Suprapubic skin (tissue), 4 donors: ENCODE results near the gene GSG1L. TPM values are rescaled to one million over a fixed set of nuclear protein-coding genes. Genes with fewer than 3 reads are reported as not detected.
A peak's percentile ranks its signal among the peaks of the same experiment; 100 is the strongest.

ENCODE experiments used
- DNase-seq, 2 donors: peaks; one replicate each; pipeline ENCODE4 v3.0.0-alpha.2; 2019; ENCODE audit warnings: low spot score in 2 of 2
- H3K27ac ChIP-seq: fragments of 200-600 bp; sonication (generic); one replicate; pipeline ENCODE4 v1.5.1; 2019
- H3K27me3 ChIP-seq: fragments of 200-600 bp; sonication (generic); one replicate; pipeline ENCODE4 v1.5.1; 2019
- H3K36me3 ChIP-seq: fragments of 200-600 bp; sonication (generic); one replicate; pipeline ENCODE4 v1.5.1; 2019
- H3K4me1 ChIP-seq: fragments of 200-600 bp; sonication (generic); one replicate; pipeline ENCODE4 v1.5.1; 2019
- H3K4me3 ChIP-seq: fragments of 200-600 bp; sonication (generic); one replicate; pipeline ENCODE4 v1.5.1; 2019; ENCODE audit warnings: mild to moderate bottlenecking
- H3K9me3 ChIP-seq: fragments of 200-600 bp; sonication (generic); one replicate; pipeline ENCODE4 v1.5.1; 2019
- EP300 ChIP-seq: sonication (generic); formaldehyde crosslinking; IDR thresholded peaks from one replicate; pipeline ENCODE4 v1.6.1; 2017; ENCODE audit warnings: antibody characterized with exemption
- POLR2A ChIP-seq, 2 donors: fragments of 450-650 bp; IDR thresholded peaks; one replicate each; pipeline ENCODE4 v1.6.1; 2017; ENCODE audit warnings: antibody characterized with exemption in 2 of 2, mild to moderate bottlenecking in 2 of 2, moderate library complexity in 2 of 2
- POLR2AphosphoS5 ChIP-seq, 3 donors: sonication (generic); formaldehyde crosslinking; IDR thresholded peaks; one replicate each; pipeline ENCODE4 v1.6.1; 2017; ENCODE audit warnings: antibody characterized with exemption in 3 of 3
- WGBS: methylation state at CpG from one replicate; pipeline ENCODE4 v1.1.5; 2018; 5-methylcytosine and 5-hydroxymethylcytosine counted together
- total RNA-seq, 4 donors: library from RNA; depleted of rRNA; stranded (reverse); fragments of >200 nt; gene quantifications; one replicate each; pipeline ENCODE4 v1.1.0, GENCODE V29; 2016
- TF ChIP-seq, protein P1 (sequence below), 2 donors: fragments of 200-600 bp in 1 of 2; fragments of 450-650 bp in 1 of 2; sonication (generic) in 1 of 2; IDR thresholded peaks; one replicate each; pipeline ENCODE4 v1.5.1; 2016 to 2019; ENCODE audit warnings: antibody characterized with exemption in 2 of 2, mild to moderate bottlenecking in 1 of 2, moderate library complexity in 1 of 2

The GSG1L gene
- total RNA-seq, 4 donors from 2014 or later = 0.64 to 1.7 TPM; not detected in 2

DNA sequence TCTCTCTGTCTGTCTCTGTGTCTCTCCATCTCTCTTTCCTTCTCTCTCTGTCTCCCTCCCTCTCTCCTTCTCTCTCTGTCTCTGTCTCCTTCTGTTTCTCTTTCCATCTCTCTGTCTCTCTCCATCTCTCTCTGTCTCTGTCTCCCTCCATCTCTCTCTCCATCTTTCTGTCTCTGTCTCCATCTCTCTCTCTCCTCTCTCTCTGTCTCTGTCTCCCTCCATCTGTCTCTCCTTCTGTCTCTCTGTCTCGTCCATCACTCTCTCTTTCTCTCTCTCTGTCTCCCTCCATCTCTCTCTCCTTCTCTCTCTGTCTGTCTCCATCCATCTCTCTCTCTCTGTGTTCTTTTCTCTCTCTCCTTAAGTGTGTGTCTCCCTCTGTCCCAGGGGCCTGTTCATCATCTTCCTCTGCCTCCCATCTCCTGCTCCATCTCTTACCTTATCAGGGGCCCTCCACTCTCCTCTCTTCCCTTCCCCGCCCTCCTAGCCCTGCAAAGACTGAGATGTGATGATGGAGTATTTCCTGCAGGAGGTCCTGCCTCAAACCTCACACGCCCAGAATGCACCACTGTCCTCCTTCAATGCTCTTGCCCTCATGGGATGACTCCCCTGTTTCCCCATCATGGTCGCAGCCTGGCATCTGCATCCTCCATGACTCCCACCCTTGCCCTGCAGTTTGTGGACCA lies 193.3 kb downstream of the GSG1L start:
- no peak overlapping the region for H3K4me3 ChIP-seq
- no peak for DNase-seq
- H3K4me1 ChIP-seq = no peaks in the 10 kb centered on the region
- WGBS = 59% methylated on average over 4 of the region's 4 CpGs
- no peaks in the 10 kb centered on the region for H3K36me3 ChIP-seq
- H3K9me3 ChIP-seq = peaks cover 7% of the 10 kb centered on the region
- TF ChIP-seq, protein P1, sequence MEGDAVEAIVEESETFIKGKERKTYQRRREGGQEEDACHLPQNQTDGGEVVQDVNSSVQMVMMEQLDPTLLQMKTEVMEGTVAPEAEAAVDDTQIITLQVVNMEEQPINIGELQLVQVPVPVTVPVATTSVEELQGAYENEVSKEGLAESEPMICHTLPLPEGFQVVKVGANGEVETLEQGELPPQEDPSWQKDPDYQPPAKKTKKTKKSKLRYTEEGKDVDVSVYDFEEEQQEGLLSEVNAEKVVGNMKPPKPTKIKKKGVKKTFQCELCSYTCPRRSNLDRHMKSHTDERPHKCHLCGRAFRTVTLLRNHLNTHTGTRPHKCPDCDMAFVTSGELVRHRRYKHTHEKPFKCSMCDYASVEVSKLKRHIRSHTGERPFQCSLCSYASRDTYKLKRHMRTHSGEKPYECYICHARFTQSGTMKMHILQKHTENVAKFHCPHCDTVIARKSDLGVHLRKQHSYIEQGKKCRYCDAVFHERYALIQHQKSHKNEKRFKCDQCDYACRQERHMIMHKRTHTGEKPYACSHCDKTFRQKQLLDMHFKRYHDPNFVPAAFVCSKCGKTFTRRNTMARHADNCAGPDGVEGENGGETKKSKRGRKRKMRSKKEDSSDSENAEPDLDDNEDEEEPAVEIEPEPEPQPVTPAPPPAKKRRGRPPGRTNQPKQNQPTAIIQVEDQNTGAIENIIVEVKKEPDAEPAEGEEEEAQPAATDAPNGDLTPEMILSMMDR (IDR thresholded peaks at IDR 0.05) = no peak
- no peak for TF ChIP-seq EP300
- TF ChIP-seq POLR2A (IDR thresholded peaks at IDR 0.05) = no peak
- no peak for TF ChIP-seq POLR2AphosphoS5 (IDR thresholded peaks at IDR 0.05)
- H3K27me3 ChIP-seq = no peaks in the 10 kb centered on the region
- H3K27ac ChIP-seq = no peak overlapping the region

DNA sequence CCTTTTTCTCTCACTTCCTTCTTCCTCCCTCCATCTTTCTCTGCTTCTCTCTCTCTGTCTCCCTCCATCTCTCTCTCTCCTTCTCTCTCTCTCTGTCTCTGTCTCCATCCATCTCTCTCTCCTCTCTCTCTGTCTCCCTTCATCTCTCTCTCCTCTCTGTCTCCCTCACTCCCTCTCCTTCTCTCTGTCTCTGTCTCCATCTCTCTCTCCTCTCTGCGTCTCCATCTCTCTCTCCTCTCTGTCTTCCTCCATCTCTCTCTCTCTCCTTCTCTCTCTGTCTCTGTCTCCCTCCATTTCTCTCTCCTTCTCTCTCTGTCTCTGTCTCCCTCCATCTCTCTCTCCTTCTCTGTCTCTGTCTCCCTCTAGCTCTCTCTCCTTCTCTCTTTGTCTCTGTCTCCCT lies 194.1 kb downstream of the GSG1L start:
- no peaks in the 10 kb centered on the region for H3K36me3 ChIP-seq
- no peak overlapping the region for H3K4me3 ChIP-seq
- no peaks in the 10 kb centered on the region for H3K27me3 ChIP-seq
- H3K27ac ChIP-seq = no peak overlapping the region
- no peaks in the 10 kb centered on the region for H3K4me1 ChIP-seq
- no peak for DNase-seq
- no peak for TF ChIP-seq EP300
- no peak for TF ChIP-seq POLR2AphosphoS5 (IDR thresholded peaks at IDR 0.05)
- TF ChIP-seq, protein P1 (IDR thresholded peaks at IDR 0.05) = no peak
- TF ChIP-seq POLR2A (IDR thresholded peaks at IDR 0.05) = no peak
- peaks cover 7% of the 10 kb centered on the region for H3K9me3 ChIP-seq
- 95% methylated on average over 1 of the region's 1 CpG for WGBS

DNA sequence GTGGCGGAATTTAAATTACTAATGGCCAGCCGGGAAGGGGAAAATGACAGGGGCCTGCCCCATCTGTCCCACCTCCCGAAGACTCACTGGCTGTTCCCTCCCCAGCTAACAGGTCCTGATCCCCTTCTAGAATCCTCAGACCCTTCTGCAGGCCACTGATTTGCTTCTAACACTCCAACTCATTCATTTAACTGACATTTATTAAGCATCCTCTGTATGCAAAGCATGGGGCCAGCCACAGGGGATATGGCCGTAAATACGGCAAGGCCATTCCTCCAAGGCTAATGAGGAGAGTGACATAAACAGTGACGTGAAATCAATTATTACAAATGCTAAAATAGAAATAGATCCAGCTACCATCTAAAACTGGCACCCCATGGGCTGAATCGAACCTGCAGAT lies 195.3 kb downstream of the GSG1L start:
- TF ChIP-seq POLR2A (IDR thresholded peaks at IDR 0.05) (no peak), EP300 (no peak), POLR2AphosphoS5 (IDR thresholded peaks at IDR 0.05) (no peak)
- TF ChIP-seq, protein P1 (IDR thresholded peaks at IDR 0.05) = no peak
- 78% methylated on average over 7 of the region's 7 CpGs for WGBS
- H3K4me1 ChIP-seq = no peaks in the 10 kb centered on the region
- no peaks in the 10 kb centered on the region for H3K36me3 ChIP-seq
- H3K27ac ChIP-seq = no peak overlapping the region
- no peaks in the 10 kb centered on the region for H3K27me3 ChIP-seq
- H3K4me3 ChIP-seq = no peak overlapping the region
- DNase-seq = no peak
- H3K9me3 ChIP-seq = peaks cover 13% of the 10 kb centered on the region

DNA sequence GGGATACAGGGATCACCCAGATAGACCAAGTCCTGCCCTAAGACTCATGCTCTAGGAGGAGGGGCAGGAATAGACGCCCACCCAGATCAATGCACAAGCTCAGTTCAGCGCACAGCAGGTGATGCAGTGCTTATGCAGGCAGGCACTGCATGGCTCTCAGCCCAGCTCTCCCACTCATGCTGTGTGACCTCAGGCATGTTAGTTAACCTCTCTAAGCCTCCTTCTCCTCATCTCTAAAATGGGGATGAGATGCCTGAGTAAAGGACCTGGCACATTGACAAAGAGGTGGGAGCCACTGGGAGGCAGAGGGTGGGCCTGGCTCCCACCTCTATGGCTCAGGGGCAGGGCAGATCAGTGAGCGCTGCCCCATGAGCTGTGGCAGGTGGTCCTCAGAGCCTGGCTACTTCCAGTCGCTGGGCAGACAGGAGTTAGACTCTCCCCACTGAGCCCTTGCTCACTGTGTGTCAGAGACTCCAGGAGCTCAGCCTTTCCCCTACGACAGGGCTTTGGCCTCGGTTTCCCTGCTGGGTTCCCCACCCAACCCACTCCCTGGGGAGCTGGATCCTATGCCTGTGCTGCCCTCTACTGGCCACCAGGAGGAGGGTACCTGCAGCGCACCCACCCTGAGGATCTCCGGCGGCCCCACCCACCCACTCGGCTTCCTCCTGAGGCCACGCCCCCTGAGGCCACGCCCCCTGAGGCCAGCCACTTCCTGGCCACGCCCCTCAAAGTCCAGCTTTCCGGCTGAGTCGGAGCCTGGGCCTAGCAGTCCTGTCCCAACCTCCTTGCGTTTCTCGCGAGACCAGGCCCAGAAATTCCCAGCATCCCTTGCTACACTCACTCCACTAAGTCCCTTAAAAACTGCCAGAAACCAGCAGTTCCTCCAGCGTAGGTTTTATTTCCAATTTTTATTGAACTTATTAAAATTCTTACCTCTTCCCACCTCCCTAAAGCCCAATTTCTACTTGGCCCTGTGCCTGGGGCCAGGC lies 196.1 kb downstream of the GSG1L start:
- 38% methylated on average over 18 of the region's 19 CpGs for WGBS
- no peak overlapping the region for H3K27ac ChIP-seq
- peaks cover 19% of the 10 kb centered on the region for H3K9me3 ChIP-seq
- H3K4me1 ChIP-seq = no peaks in the 10 kb centered on the region
- TF ChIP-seq EP300 (no peak), POLR2AphosphoS5 (IDR thresholded peaks at IDR 0.05) (no peak), POLR2A (IDR thresholded peaks at IDR 0.05) (no peak)
- TF ChIP-seq, protein P1 (IDR thresholded peaks at IDR 0.05) = peak in 1 of 2 donors; percentile 35
- no peaks in the 10 kb centered on the region for H3K27me3 ChIP-seq
- H3K4me3 ChIP-seq = no peak overlapping the region
- no peaks in the 10 kb centered on the region for H3K36me3 ChIP-seq
- no peak for DNase-seq

DNA sequence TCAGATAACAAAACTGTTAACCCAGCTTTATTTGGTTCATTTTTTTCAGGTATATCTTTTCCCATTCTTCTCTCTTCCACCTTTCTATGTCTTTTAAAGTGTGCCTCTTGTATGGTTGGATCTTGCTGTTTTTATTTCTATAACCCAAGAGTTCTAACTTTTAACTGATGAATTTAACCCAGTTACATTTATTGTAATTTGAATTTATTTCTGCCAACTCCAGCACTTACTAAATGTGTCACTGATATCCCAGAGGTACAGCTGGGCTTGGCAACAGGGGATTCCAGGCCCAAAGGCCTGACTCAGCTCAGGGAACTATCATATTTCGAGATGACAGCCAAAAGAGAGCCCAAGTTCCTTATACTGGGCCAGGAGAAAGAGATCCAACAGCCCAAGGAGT lies 200.1 kb downstream of the GSG1L start:
- no peak overlapping the region for H3K27ac ChIP-seq
- 89% methylated on average over 1 of the region's 1 CpG for WGBS
- no peak overlapping the region for H3K4me3 ChIP-seq
- H3K27me3 ChIP-seq = no peaks in the 10 kb centered on the region
- H3K36me3 ChIP-seq = no peaks in the 10 kb centered on the region
- no peaks in the 10 kb centered on the region for H3K4me1 ChIP-seq
- TF ChIP-seq EP300 = no peak
- TF ChIP-seq POLR2AphosphoS5 (IDR thresholded peaks at IDR 0.05) = no peak
- TF ChIP-seq, protein P1 (IDR thresholded peaks at IDR 0.05) = no peak
- no peak for TF ChIP-seq POLR2A (IDR thresholded peaks at IDR 0.05)
- peaks cover 19% of the 10 kb centered on the region for H3K9me3 ChIP-seq
- no peak for DNase-seq
